ENCODE results near the gene ACTL6B. TPM values are rescaled to one million over a fixed set of nuclear protein-coding genes. Genes with fewer than 3 reads are reported as not detected.
A peak's percentile ranks its signal among the peaks of the same experiment; 100 is the strongest.

ACTL6B gene
- total and polyA plus RNA-seq, 2 of the 13 experiments (the other 11 are each of a cell fraction or from before 2014, with no cell fraction given), result not detected

DNA sequence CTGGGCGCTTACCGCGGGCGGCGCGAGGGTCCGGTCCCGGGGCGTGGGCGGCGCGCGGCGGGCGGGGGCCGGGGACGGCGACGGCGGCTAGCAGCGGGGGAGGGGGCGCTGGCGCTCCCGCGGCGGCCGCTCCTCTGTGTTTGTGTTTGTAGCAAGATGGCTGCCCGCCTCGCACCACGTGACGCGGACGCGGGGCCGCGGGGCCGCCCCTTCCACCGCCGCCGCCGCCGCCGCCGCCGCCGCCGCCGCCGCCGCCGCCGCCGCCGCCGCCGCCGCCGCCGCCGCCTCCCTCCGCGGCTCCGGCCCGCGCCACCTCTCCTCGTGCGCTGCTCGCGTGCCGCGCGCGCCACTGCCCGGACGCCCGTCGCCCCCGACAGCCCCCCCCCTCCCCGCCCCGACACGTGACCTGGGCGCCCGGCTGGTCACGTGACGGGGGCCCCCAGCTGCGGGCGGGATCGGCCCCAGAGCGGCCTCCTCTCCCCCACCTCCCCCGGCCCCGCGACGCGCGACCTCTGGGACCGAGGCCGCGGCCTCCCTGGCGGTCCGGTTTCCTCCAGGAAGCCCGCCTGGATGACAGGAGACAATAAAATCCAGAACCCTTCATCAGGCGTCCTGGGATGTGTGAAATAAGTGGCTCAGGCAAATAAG, 38.0 kb upstream of the ACTL6B start, which contains the start of gene GIGYF1:
GIGYF1 (minus strand) TSS at position 153 of the 648 bp plus-strand sequence. CDS start 6,012 bp downstream, outside the sequence.
- intact Hi-C loops (cut with micrococcal nuclease; ENCODE audit: unreplicated experiment), result loop anchor here (5.0 kb wide), 1 partner anchor 82 kb away; the partner anchor contains the start of gene MOSPD3
- FAIRE-seq (no peak), ATAC-seq (no peak), DNase-seq (ENCODE audit: low spot score) (peak; percentile 33)
- 4% methylated on average over 3 of the region's 102 CpGs for WGBS (ENCODE audit: low lambda C conversion rate)
- in situ Hi-C loops (cut with HindIII; ENCODE audit: extremely low pct_ligation_motif_present, low pct_unique_long_range_greater_than_20kb), result loop anchor here (5.0 to 10.0 kb wide), 2 partner anchors 82 to 229 kb away; partner anchors contain the start of genes MOSPD3 and SPACDR
- CTCF ChIA-PET (ENCODE audit: low intra/inter-chr PET ratio, low total read pairs), result no interaction called here
- Histone ChIP-seq H3K36me3 (replicated peaks in 1 of 2; ENCODE audit: control insufficient read depth in 1 of 2, insufficient read depth in 2 of 2, low read length in 2 of 2) (peaks cover 1 to 10% of the 10 kb centered on the region in 2 experiments; a peak in 1 of 5 replicates), H3K27me3 (ENCODE audit: control insufficient read depth in 1 of 2, insufficient read depth in 2 of 2, low read length in 2 of 2) (no peaks in the 10 kb centered on the region), H3K4me2 (ENCODE audit: low read depth, low read length) (peak within 1 kb of the TSS; percentile 89), H3K4me3 (replicated peaks in 1 of 3; ENCODE audit: insufficient read depth in 1 of 3, low read depth in 2 of 3, low read length in 3 of 3) (peak within 1 kb of the TSS; percentile 93 to 97 (median 96)), H4K20me1 (ENCODE audit: insufficient read depth, low read length) (peaks cover 30% of the 10 kb centered on the region), H2AFZ (ENCODE audit: low read length) (no peak within 1 kb of the TSS), H3K27ac (ENCODE audit: extremely low read length, insufficient read depth, low read length) (peak within 1 kb of the TSS; percentile 66), H3K4me1 (ENCODE audit: insufficient read depth, low read length) (peaks cover 34% of the 10 kb centered on the region), H3K9me3 (ENCODE audit: low read length) (no peaks in the 10 kb centered on the region), H3K9ac (ENCODE audit: insufficient read depth, low read depth, low read length) (peak within 1 kb of the TSS; percentile 88), H3K79me2 (ENCODE audit: insufficient read depth, low read length) (peaks cover 41% of the 10 kb centered on the region)
- BruUV-seq (replicated peaks), result no TSS peak
- POLR2A ChIA-PET, result interaction anchor here (0.6 to 4.4 kb wide), 7 partner anchors 11 to 266 kb away, joined by 3 to 18 read pairs (median 5); partner anchors contain the start of genes EPHB4, FBXO24, GNB2 and LRCH4
- TF ChIP-seq SNRNP70 (IDR thresholded peaks at IDR 0.05; ENCODE audit: low read depth, low read length) (no peak), ZFP1 (CRISPR knock-in tag; IDR thresholded peaks at IDR 0.05) (no peak), ZNF484 (CRISPR knock-in tag; IDR thresholded peaks at IDR 0.05; ENCODE audit: borderline replicate concordance, low read depth) (no peak), ZNF260 (CRISPR knock-in tag; IDR thresholded peaks at IDR 0.05; ENCODE audit: borderline replicate concordance, low read depth) (no peak), KLF9 (CRISPR knock-in tag; IDR thresholded peaks at IDR 0.05; ENCODE audit: low read depth) (no peak)
- TF ChIP-seq, protein P1, sequence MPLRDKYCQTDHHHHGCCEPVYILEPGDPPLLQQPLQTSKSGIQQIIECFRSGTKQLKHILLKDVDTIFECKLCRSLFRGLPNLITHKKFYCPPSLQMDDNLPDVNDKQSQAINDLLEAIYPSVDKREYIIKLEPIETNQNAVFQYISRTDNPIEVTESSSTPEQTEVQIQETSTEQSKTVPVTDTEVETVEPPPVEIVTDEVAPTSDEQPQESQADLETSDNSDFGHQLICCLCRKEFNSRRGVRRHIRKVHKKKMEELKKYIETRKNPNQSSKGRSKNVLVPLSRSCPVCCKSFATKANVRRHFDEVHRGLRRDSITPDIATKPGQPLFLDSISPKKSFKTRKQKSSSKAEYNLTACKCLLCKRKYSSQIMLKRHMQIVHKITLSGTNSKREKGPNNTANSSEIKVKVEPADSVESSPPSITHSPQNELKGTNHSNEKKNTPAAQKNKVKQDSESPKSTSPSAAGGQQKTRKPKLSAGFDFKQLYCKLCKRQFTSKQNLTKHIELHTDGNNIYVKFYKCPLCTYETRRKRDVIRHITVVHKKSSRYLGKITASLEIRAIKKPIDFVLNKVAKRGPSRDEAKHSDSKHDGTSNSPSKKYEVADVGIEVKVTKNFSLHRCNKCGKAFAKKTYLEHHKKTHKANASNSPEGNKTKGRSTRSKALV (CRISPR knock-in tag; IDR thresholded peaks at IDR 0.05), result no peak
- TF ChIP-seq, protein P2, sequence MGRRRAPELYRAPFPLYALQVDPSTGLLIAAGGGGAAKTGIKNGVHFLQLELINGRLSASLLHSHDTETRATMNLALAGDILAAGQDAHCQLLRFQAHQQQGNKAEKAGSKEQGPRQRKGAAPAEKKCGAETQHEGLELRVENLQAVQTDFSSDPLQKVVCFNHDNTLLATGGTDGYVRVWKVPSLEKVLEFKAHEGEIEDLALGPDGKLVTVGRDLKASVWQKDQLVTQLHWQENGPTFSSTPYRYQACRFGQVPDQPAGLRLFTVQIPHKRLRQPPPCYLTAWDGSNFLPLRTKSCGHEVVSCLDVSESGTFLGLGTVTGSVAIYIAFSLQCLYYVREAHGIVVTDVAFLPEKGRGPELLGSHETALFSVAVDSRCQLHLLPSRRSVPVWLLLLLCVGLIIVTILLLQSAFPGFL (CRISPR knock-in tag; IDR thresholded peaks at IDR 0.05), result no peak
- TF ChIP-seq, protein P3, sequence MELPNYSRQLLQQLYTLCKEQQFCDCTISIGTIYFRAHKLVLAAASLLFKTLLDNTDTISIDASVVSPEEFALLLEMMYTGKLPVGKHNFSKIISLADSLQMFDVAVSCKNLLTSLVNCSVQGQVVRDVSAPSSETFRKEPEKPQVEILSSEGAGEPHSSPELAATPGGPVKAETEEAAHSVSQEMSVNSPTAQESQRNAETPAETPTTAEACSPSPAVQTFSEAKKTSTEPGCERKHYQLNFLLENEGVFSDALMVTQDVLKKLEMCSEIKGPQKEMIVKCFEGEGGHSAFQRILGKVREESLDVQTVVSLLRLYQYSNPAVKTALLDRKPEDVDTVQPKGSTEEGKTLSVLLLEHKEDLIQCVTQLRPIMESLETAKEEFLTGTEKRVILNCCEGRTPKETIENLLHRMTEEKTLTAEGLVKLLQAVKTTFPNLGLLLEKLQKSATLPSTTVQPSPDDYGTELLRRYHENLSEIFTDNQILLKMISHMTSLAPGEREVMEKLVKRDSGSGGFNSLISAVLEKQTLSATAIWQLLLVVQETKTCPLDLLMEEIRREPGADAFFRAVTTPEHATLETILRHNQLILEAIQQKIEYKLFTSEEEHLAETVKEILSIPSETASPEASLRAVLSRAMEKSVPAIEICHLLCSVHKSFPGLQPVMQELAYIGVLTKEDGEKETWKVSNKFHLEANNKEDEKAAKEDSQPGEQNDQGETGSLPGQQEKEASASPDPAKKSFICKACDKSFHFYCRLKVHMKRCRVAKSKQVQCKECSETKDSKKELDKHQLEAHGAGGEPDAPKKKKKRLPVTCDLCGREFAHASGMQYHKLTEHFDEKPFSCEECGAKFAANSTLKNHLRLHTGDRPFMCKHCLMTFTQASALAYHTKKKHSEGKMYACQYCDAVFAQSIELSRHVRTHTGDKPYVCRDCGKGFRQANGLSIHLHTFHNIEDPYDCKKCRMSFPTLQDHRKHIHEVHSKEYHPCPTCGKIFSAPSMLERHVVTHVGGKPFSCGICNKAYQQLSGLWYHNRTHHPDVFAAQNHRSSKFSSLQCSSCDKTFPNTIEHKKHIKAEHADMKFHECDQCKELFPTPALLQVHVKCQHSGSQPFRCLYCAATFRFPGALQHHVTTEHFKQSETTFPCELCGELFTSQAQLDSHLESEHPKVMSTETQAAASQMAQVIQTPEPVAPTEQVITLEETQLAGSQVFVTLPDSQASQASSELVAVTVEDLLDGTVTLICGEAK (IDR thresholded peaks at IDR 0.05), result no peak
- TF ChIP-seq, protein P3 (CRISPR knock-in tag; IDR thresholded peaks at IDR 0.05), result no peak
- TF ChIP-seq, protein P4, sequence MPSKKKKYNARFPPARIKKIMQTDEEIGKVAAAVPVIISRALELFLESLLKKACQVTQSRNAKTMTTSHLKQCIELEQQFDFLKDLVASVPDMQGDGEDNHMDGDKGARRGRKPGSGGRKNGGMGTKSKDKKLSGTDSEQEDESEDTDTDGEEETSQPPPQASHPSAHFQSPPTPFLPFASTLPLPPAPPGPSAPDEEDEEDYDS (CRISPR knock-in tag; IDR thresholded peaks at IDR 0.05), result no peak
